Type B pancreatic cell (in vitro differentiated cells): ENCODE results near the gene DAPK3. TPM values are rescaled to one million over a fixed set of nuclear protein-coding genes. Genes with fewer than 3 reads are reported as not detected.
A peak's percentile ranks its signal among the peaks of the same experiment; 100 is the strongest.
"Not testable (repeated sequence)": the region's sequence is repeated elsewhere in the genome, so short reads cannot be mapped to it uniquely, and the experiment has no call there.

Experiments used
- DNase-seq: peaks from one replicate; pipeline ENCODE4 v3.0.0; 2021; ENCODE audit warnings: mixed read lengths; ENCODE audit not compliant: unreplicated experiment; ENCODE audit errors: extremely low spot score
- H3K27ac Mint-ChIP-seq: 2 replicates; pipeline ENCODE4 v1.8.0; 2021; ENCODE audit warnings: mild to moderate bottlenecking, mixed read lengths
- H3K27me3 Mint-ChIP-seq: 2 replicates; pipeline ENCODE4 v1.8.0; 2021; ENCODE audit warnings: mixed read lengths
- H3K36me3 Mint-ChIP-seq: 2 replicates; pipeline ENCODE4 v1.8.0; 2021; ENCODE audit warnings: mixed read lengths
- H3K4me1 Mint-ChIP-seq: one replicate; pipeline ENCODE4 v1.8.0; 2021; ENCODE audit warnings: mixed read lengths; ENCODE audit not compliant: unreplicated experiment
- H3K4me3 Mint-ChIP-seq: 2 replicates; pipeline ENCODE4 v1.8.0; 2021; ENCODE audit warnings: mild to moderate bottlenecking, mixed read lengths
- H3K9me3 Mint-ChIP-seq: 2 replicates; pipeline ENCODE4 v1.8.0; 2021; ENCODE audit warnings: mixed read lengths
- total RNA-seq: library from RNA; stranded (reverse); gene quantifications from 2 replicates; pipeline ENCODE4 v1.2.1, GENCODE V29; 2021; ENCODE audit warnings: low replicate concordance
- TF ChIP-seq, protein P1 (sequence below): fragments of 200-600 bp; sonication (generic); conservative IDR thresholded peaks from 2 replicates; pipeline ENCODE4 v1.5.0; 2021; ENCODE audit warnings: antibody characterized with exemption, mild to moderate bottlenecking

DAPK3 gene
- total RNA-seq, 1 donor from 2014 or later: 83.5 TPM

- Mint-ChIP-seq H3K9me3 (no peaks in the 10 kb centered on the region), H3K4me3 (peak within 1 kb of the TSS; percentile 93), H3K4me1 (peaks cover 25% of the 10 kb centered on the region), H3K27me3 (no peaks in the 10 kb centered on the region), H3K36me3 (no peaks in the 10 kb centered on the region), H3K27ac (peak within 1 kb of the TSS; percentile 84)
- DNase-seq: peak; percentile 96
- TF ChIP-seq, protein P1, sequence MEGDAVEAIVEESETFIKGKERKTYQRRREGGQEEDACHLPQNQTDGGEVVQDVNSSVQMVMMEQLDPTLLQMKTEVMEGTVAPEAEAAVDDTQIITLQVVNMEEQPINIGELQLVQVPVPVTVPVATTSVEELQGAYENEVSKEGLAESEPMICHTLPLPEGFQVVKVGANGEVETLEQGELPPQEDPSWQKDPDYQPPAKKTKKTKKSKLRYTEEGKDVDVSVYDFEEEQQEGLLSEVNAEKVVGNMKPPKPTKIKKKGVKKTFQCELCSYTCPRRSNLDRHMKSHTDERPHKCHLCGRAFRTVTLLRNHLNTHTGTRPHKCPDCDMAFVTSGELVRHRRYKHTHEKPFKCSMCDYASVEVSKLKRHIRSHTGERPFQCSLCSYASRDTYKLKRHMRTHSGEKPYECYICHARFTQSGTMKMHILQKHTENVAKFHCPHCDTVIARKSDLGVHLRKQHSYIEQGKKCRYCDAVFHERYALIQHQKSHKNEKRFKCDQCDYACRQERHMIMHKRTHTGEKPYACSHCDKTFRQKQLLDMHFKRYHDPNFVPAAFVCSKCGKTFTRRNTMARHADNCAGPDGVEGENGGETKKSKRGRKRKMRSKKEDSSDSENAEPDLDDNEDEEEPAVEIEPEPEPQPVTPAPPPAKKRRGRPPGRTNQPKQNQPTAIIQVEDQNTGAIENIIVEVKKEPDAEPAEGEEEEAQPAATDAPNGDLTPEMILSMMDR: no peak
These were observed 36.3 kb upstream of the DAPK3 start, which contains the start of gene PIAS4 for GRCh38 chr19:4007021-4007835. TSS of gene PIAS4 (plus strand) at chr19:4007736. CDS start at chr19:4007761, 25 bp downstream.

- H3K9me3 Mint-ChIP-seq, H3K27me3 Mint-ChIP-seq, DNase-seq, H3K27ac Mint-ChIP-seq, H3K36me3 Mint-ChIP-seq: not testable (repeated sequence)
- peaks cover 20% of the 10 kb centered on the region for H3K4me1 Mint-ChIP-seq
- H3K4me3 Mint-ChIP-seq: peak overlapping the region; percentile 57
These were observed 34.5 kb upstream of the DAPK3 start for GRCh38 chr19:4005436-4005835.

DNA sequence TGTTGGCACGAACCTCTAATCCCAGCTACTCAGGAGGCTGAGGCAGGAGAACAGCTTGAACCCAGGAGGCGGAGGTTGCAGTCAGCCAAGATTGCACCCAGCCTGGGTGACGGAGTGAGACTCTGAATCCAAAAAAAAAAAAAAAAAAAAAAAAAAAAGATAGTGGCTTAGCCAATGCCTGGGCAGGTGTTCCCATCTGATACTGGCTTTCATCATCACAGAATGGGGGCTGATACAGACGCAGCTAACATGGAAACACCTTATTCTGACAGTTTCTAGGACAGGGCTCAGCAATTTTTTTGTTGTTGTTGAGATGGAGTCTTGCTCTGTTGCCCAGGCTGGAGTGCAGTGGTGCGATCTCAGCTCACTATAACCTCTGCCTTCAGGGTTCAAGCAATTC, 29.9 kb upstream of the DAPK3 start:
- H3K36me3 Mint-ChIP-seq, H3K27me3 Mint-ChIP-seq, H3K4me1 Mint-ChIP-seq, H3K27ac Mint-ChIP-seq, DNase-seq, H3K9me3 Mint-ChIP-seq, H3K4me3 Mint-ChIP-seq: not testable (repeated sequence)

GRCh38 chr19:3998667-3999412, 27.9 kb upstream of the DAPK3 start:
- H3K27ac Mint-ChIP-seq, H3K9me3 Mint-ChIP-seq, H3K27me3 Mint-ChIP-seq: not testable (repeated sequence)

GRCh38 chr19:3995607-3996006, 24.7 kb upstream of the DAPK3 start:
- no peak overlapping the region for H3K4me3 Mint-ChIP-seq
- no peaks in the 10 kb centered on the region for H3K4me1 Mint-ChIP-seq
- H3K9me3 Mint-ChIP-seq: no peaks in the 10 kb centered on the region
- DNase-seq: no peak
- TF ChIP-seq, protein P1: no peak
- no peak overlapping the region for H3K27ac Mint-ChIP-seq
- H3K36me3 Mint-ChIP-seq: no peaks in the 10 kb centered on the region
- no peaks in the 10 kb centered on the region for H3K27me3 Mint-ChIP-seq

More at GRCh38 chr19:3998667-3999412, 27.9 kb upstream of the DAPK3 start:
- not testable (repeated sequence) for DNase-seq, H3K36me3 Mint-ChIP-seq, H3K4me3 Mint-ChIP-seq, H3K4me1 Mint-ChIP-seq

DNA sequence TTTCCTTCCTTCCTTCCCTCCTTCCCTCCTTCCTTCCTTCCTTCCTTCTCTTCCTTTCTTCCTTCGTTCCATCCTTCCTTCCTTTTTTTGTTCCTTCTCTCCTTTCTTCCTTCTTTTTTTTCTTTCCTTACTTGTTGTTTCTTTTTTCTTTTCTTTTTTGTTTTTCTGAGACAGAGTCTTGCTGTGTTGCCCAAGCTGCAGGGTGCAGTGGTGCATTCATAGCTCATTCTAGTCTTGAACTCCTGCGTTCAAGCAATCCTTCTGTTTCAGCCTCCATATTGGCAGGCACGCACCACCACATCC, 19.9 kb upstream of the DAPK3 start:
- DNase-seq: no peak
- TF ChIP-seq, protein P1: no peak
- H3K4me3 Mint-ChIP-seq: peak overlapping the region; percentile 39
- H3K4me1 Mint-ChIP-seq: peaks cover 20% of the 10 kb centered on the region
- H3K27me3 Mint-ChIP-seq: no peaks in the 10 kb centered on the region
- no peaks in the 10 kb centered on the region for H3K9me3 Mint-ChIP-seq
- no peaks in the 10 kb centered on the region for H3K36me3 Mint-ChIP-seq
- no peak overlapping the region for H3K27ac Mint-ChIP-seq
